ENCODE measurements around the gene RPS15. TPM values are rescaled to one million over a fixed set of nuclear protein-coding genes. Genes with fewer than 3 reads are reported as not detected.

RPS15 gene
- total RNA-seq, 1 experiment from 2014 or later = 2,084 TPM

- no peak for DNase-seq (ENCODE audit: low read depth)
These were observed 43.7 kb downstream of the RPS15 start for GRCh38 chr19:1481893-1482360.

DNA sequence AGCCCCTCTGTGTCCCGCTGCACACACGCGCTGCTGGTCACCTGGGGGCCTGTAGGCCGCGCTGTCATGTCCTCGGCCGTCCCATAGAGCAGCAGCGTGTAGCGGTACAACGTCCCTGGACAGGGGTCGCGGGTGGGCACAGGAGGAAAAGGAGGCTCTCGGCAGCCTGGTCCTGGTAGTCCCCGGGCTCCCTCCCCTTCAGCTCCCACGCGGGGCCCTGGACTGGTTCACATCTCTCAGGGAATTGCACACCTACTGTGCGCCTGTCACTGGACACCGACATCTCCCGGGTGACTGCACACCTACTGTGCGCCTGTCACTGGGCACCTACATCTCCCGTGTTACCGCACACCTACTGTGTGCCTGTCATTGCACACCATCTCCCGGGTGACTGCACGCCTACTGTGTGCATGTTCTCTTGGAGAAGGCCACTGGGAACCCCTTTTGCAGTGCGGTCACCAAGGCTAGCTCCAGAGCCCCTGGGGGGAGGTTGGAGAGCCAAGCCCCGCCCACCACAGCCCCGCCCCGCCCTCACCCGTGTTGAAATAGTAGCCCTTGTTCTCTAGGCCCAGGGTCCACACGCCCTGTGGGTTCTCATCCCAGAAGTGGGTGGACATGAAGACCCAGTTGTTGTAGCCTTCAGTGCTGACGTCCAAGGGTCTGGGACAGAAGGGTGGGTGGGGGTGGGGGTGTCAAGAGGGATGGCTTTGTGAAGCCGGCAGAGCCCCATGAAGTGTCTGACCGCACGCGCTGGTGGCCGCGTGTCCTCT, 44.4 kb downstream of the RPS15 start:
- no peak for DNase-seq (ENCODE audit: low read depth)

DNA sequence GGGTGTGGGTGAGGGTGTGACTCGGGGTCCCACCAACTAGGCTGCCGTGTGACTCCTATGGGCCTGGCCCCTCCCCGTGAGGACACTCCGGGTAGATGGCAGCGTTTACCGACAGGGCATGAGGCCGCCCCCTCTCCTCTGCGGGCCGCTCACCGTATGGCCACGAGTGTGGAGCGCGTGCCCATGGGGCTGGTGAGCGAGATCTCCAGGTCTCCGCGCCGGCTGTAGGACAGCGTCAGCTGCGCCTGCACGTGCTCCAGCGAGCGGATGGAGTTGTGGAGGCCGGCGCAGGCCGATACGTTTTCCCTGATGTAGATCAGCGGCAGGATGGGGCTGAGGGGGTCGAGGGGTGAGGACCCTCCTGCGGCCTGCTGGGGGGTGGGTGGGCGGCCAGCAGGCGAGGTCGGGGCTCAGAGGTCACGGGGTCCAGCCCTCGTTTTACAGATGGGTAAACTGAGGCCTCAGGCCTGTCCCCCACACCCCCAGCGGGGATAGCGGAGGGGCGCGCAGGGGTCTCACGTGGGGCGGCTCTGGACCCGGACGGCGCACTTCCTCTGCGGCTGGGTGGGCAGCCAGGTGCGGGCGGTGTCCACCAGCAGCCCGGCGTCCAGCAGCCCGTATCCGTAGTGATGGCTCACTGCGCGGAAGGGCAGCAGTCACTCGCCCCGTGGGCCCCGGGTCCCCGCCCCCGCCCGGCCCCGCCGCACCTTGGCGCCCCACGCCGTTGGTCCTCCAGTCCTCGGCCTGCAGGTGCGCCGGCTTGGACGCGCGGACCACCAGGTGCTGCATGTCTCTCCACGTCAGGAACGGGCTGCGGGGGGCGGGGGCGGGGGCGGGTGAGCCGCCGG, 45.2 kb downstream of the RPS15 start:
- no peak for DNase-seq (ENCODE audit: low read depth)

DNA sequence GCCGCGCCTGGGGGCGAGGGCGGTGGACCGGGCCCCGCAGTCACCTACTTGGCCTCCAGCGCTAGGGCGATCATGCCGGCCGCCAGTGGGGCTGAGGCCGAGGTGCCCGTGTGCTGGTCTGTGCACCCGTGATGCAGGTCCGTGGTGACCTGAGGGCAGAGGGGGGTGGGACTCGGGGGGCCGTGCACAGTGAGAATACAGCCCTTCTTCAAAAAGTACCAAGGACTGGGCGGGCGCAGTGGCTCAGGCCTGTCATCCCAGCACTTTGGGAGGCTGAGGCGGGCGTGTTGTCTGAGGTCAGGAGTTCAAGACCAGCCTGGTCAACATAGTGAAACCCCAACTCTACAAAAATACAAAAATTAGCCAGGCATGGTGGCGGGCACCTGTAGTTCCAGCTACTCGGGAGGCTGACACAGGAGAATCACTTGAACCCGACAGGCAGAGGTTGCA, 45.8 kb downstream of the RPS15 start:
- DNase-seq (ENCODE audit: low read depth) = no peak

- no peak for DNase-seq (ENCODE audit: low read depth)
These were observed 48.8 kb downstream of the RPS15 start for GRCh38 chr19:1486720-1487575.

GRCh38 chr19:1487576-1488281, 49.5 kb downstream of the RPS15 start:
- DNase-seq (ENCODE audit: low read depth) = no peak

- DNase-seq (ENCODE audit: low read depth) = no peak
These were observed 50.0 kb downstream of the RPS15 start for GRCh38 chr19:1488282-1488601.

DNA sequence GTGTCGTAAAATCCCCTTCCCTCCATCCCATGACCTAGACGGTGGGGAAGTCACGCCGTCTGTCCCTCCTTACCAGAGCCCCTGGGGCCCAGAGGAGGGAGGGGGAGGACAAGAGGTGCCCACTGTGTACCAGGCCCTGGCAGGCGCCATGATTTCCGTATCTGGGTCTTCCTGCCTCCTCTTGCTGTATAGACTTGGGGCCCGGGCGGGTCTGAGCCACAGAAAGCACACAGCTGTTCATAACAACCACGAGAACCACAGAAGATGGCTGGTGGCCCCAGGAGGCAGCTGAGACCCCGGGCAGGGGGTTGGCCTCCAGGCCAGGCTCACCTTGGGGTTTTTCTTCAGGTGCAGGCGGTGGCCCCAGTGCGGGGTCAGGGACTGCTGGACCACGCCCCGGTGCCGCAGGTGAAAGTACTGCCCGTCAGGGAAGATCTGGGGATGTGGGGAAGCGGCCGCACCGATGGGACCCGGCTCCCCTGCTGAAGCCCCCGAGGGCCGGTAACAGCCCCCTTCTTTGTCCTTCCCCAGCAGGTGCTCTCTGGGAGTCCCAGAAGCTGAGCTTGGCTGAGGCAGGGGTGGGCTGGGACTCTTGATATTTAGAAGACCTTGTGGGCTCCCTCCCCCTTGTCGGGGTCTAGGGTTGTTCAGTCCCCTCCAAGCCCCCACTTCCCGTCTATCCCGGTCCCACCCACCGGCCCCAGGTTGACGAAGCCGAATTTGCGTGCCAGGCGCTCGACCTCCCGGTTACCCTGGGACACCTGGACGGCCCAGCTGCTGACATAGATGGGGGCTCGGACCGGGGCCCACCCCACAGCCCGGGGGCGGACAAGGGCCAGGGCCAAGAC, 51.5 kb downstream of the RPS15 start:
- DNase-seq (ENCODE audit: low read depth) = no peak

Other genes with a start within 250 kb of the RPS15 start
- gene STK11, start 232.6 kb upstream of the RPS15 start, total RNA-seq (2014; rRNA removed; shearing (Covaris generic)) = 77.2 and 77.7 TPM in 2 replicates
- gene CBARP, start 200.4 kb upstream of the RPS15 start, total RNA-seq (2014; rRNA removed; shearing (Covaris generic)) = 3.1 and 3.2 TPM in 2 replicates
- 55.4 and 127 TPM in 2 replicates for gene ATP5F1D, start 196.6 kb upstream of the RPS15 start, total RNA-seq (2014; rRNA removed; shearing (Covaris generic))
- 10.1 and 11.2 TPM in 2 replicates for gene MIDN, start 189.8 kb upstream of the RPS15 start, total RNA-seq (2014; rRNA removed; shearing (Covaris generic))
- gene CIRBP, start 169.1 kb upstream of the RPS15 start, total RNA-seq (2014; rRNA removed; shearing (Covaris generic)) = 170 and 219 TPM in 2 replicates
- gene FAM174C, start 162.9 kb upstream of the RPS15 start, total RNA-seq (2014; rRNA removed; shearing (Covaris generic)) = 53.1 and 58.1 TPM in 2 replicates
- gene EFNA2, start 152.5 kb upstream of the RPS15 start, total RNA-seq (2014; rRNA removed; shearing (Covaris generic)) = 0.45 TPM in 1 of 2 replicates, not detected in the other
- gene NDUFS7, start 54.5 kb upstream of the RPS15 start, total RNA-seq (2014; rRNA removed; shearing (Covaris generic)) = 101 and 141 TPM in 2 replicates
- gene GAMT, start 36.9 kb upstream of the RPS15 start, total RNA-seq (2014; rRNA removed; shearing (Covaris generic)) = 53.9 and 58.5 TPM in 2 replicates
- 158 and 183 TPM in 2 replicates for gene DAZAP1, start 30.8 kb upstream of the RPS15 start, total RNA-seq (2014; rRNA removed; shearing (Covaris generic))
- 0.53 and 0.63 TPM in 2 replicates for gene APC2, start 11.7 kb downstream of the RPS15 start, total RNA-seq (2014; rRNA removed; shearing (Covaris generic))
- gene C19orf25, start 40.8 kb downstream of the RPS15 start, total RNA-seq (2014; rRNA removed; shearing (Covaris generic)) = 72.5 and 73.2 TPM in 2 replicates
- gene PCSK4, start 52.0 kb downstream of the RPS15 start, total RNA-seq (2014; rRNA removed; shearing (Covaris generic)) = 0.10 and 1.0 TPM in 2 replicates
- 0.77 and 0.98 TPM in 2 replicates for gene REEP6, start 52.8 kb downstream of the RPS15 start, total RNA-seq (2014; rRNA removed; shearing (Covaris generic))
- 4.0 and 5.5 TPM in 2 replicates for gene ADAMTSL5, start 74.6 kb downstream of the RPS15 start, total RNA-seq (2014; rRNA removed; shearing (Covaris generic))
- gene PLK5, start 85.7 kb downstream of the RPS15 start, total RNA-seq (2014; rRNA removed; shearing (Covaris generic)) = not detected in 2 replicates
- gene MEX3D, start 129.9 kb downstream of the RPS15 start, total RNA-seq (2014; rRNA removed; shearing (Covaris generic)) = 49.9 and 53.8 TPM in 2 replicates
- 186 and 194 TPM in 2 replicates for gene MBD3, start 154.5 kb downstream of the RPS15 start, total RNA-seq (2014; rRNA removed; shearing (Covaris generic))
- 123 and 127 TPM in 2 replicates for gene UQCR11, start 167.1 kb downstream of the RPS15 start, total RNA-seq (2014; rRNA removed; shearing (Covaris generic))
- gene TCF3, start 214.2 kb downstream of the RPS15 start, total RNA-seq (2014; rRNA removed; shearing (Covaris generic)) = 97.9 and 128 TPM in 2 replicates

Measured in HT1080 (cell line).